Left lung (tissue), 10 donors: ENCODE data around the gene FBXO34. TPM values are rescaled to one million over a fixed set of nuclear protein-coding genes. Genes with fewer than 3 reads are reported as not detected.
A peak's percentile ranks its signal among the peaks of the same experiment; 100 is the strongest.

ENCODE experiments used
- ATAC-seq: fragments of 200-7000 bp; cut with Tn5 transposase; one replicate; pipeline ENCODE4 v1.9.1; 2020; ENCODE audit warnings: moderate library complexity
- DNase-seq, 4 donors: peaks; one replicate each; pipeline ENCODE4 v3.0.0-alpha.2; 2013 to 2020
- H3K27ac ChIP-seq, 2 donors: fragments of 200-600 bp; sonication (generic) in 1 of 2; one replicate each; pipeline versions ENCODE4 v1.5.0 to v1.8.0; 2020 to 2021
- H3K27me3 ChIP-seq, 2 donors: fragments of 200-600 bp; sonication (generic) in 1 of 2; one replicate each; pipeline versions ENCODE4 v1.5.0 to v1.8.0; 2020 to 2021
- H3K36me3 ChIP-seq, 2 donors: fragments of 200-600 bp; sonication (generic) in 1 of 2; one replicate each; pipeline versions ENCODE4 v1.5.0 to v1.8.0; 2020 to 2021
- H3K4me1 ChIP-seq, 2 donors: fragments of 200-600 bp; one replicate each; pipeline ENCODE4 v1.8.0; 2021
- H3K4me3 ChIP-seq, 2 donors: fragments of 200-600 bp; sonication (generic) in 1 of 2; one replicate each; pipeline versions ENCODE4 v1.5.0 to v1.8.0; 2020 to 2021; ENCODE audit warnings: mild to moderate bottlenecking in 1 of 2
- H3K9me3 ChIP-seq, 2 donors: fragments of 200-600 bp; sonication (generic) in 1 of 2; one replicate each; pipeline versions ENCODE4 v1.5.0 to v1.8.0; 2020 to 2021
- CTCF ChIP-seq, 2 donors: fragments of 200-600 bp; sonication (generic) in 1 of 2; IDR thresholded peaks; one replicate each; pipeline versions ENCODE4 v1.5.0 to v1.8.0; 2021; ENCODE audit warnings: antibody characterized with exemption in 2 of 2
- intact Hi-C, 2 donors: fragments of 100-400 bp; cut with DNase I; formaldehyde crosslinking; loops; one replicate each; pipeline versions ENCODE4 v1.11.2 to v1.14.2; 2022
- polyA plus RNA-seq, 6 donors: library from polyadenylated mRNA; unstranded; fragments of 120-200 nt; gene quantifications; one replicate each; pipeline ENCODE4 v1.2.1, GENCODE V29; 2013; ENCODE audit not compliant: insufficient read length in 6 of 6
- total RNA-seq, 2 donors: library from RNA; stranded (reverse); fragmentation: NEBNext Ultra II Directional; extraction: Animal tissue kit (Norgen Biotek cat#: 25700); gene quantifications; one replicate each; pipeline ENCODE4 v1.2.1, GENCODE V29; 2021
- donor health status: DM: no; HTN: yes; CAD: no.
- donor health status: DM: no; HTN: no; CAD: no.

FBXO34 gene
- total and polyA plus RNA-seq, 8 donors = 24.4 to 43.9 (median 33.5) TPM

GRCh38 chr14:55399183-55399582 lies 128.0 kb downstream of the FBXO34 start:
- DNase-seq = no peak
- Histone ChIP-seq H3K4me3 (no peak overlapping the region), H3K27ac (peak overlapping the region in 1 of 2 donors; percentile 46), H3K4me1 (peaks cover 0 to 6% of the 10 kb centered on the region in 2 donors), H3K9me3 (no peaks in the 10 kb centered on the region), H3K36me3 (peaks cover 0 to 9% of the 10 kb centered on the region in 2 donors), H3K27me3 (no peaks in the 10 kb centered on the region)
- intact Hi-C loops = no loop called here
- ATAC-seq = no peak
- TF ChIP-seq CTCF (IDR thresholded peaks at IDR 0.05) = no peak

- Histone ChIP-seq H3K9me3 (no peaks in the 10 kb centered on the region), H3K36me3 (peaks cover 0 to 5% of the 10 kb centered on the region in 2 donors), H3K4me3 (no peak overlapping the region), H3K27me3 (no peaks in the 10 kb centered on the region), H3K27ac (no peak overlapping the region), H3K4me1 (peaks cover 0 to 6% of the 10 kb centered on the region in 2 donors)
- intact Hi-C loops = no loop called here
- DNase-seq (no peak), ATAC-seq (no peak)
- TF ChIP-seq CTCF (IDR thresholded peaks at IDR 0.05) = no peak
Measured at GRCh38 chr14:55399852-55400251, 128.6 kb downstream of the FBXO34 start.

- intact Hi-C loops = no loop called here
- no peak for ATAC-seq
Measured at GRCh38 chr14:55401751-55402150, 130.5 kb downstream of the FBXO34 start.

More at GRCh38 chr14:55401751-55402150, 130.5 kb downstream of the FBXO34 start:
- Histone ChIP-seq H3K4me3 (no peak overlapping the region), H3K36me3 (no peaks in the 10 kb centered on the region), H3K27ac (no peak overlapping the region), H3K9me3 (no peaks in the 10 kb centered on the region), H3K27me3 (no peaks in the 10 kb centered on the region), H3K4me1 (peaks cover 0 to 6% of the 10 kb centered on the region in 2 donors)
- no peak for TF ChIP-seq CTCF (IDR thresholded peaks at IDR 0.05)
- no peak for DNase-seq

Other genes starting within 250 kb of the FBXO34 start
- 1 to 10 TPM; 8.6 to 9.0 TPM for gene WDHD1, start 244.3 kb upstream of the FBXO34 start, total RNA-seq
- 10 to 100 TPM; 14.8 to 22.3 (median 17.1) TPM for gene WDHD1, start 244.3 kb upstream of the FBXO34 start, polyA plus RNA-seq
- 10 to 100 TPM; 20.7 to 31.8 TPM for gene SOCS4, start 244.2 kb upstream of the FBXO34 start, total RNA-seq
- gene SOCS4, start 244.2 kb upstream of the FBXO34 start, polyA plus RNA-seq = 10 to 100 TPM; 12.7 to 15.5 (median 14.1) TPM
- gene MAPK1IP1L, start 219.8 kb upstream of the FBXO34 start, total RNA-seq = 10 to 100 TPM; 81.0 to 87.3 TPM
- 10 to 100 TPM; 81.5 to 93.6 (median 87.2) TPM for gene MAPK1IP1L, start 219.8 kb upstream of the FBXO34 start, polyA plus RNA-seq
- gene LGALS3, start 142.2 kb upstream of the FBXO34 start, total RNA-seq = 100 to 1,000 TPM; 332 to 369 TPM
- 10 to 100 TPM; 41.2 to 54.3 (median 49.3) TPM for gene LGALS3, start 142.2 kb upstream of the FBXO34 start, polyA plus RNA-seq
- 1 to 10 TPM; 1.8 to 8.3 TPM for gene DLGAP5, start 79.8 kb upstream of the FBXO34 start, total RNA-seq
- gene DLGAP5, start 79.8 kb upstream of the FBXO34 start, polyA plus RNA-seq = 10 to 100 TPM; 18.6 to 57.3 (median 27.8) TPM
- 1 to 10 TPM; 7.1 to 9.0 TPM for gene ATG14, start 140.4 kb downstream of the FBXO34 start, total RNA-seq
- gene ATG14, start 140.4 kb downstream of the FBXO34 start, polyA plus RNA-seq = 10 to 100 TPM; 21.4 to 25.6 (median 24.2) TPM
- gene TBPL2, start 169.2 kb downstream of the FBXO34 start, total RNA-seq = not detected
- under 1 TPM in 4 of 6 donors, not detected in 2; 0.07 to 0.22 (median 0.14) TPM for gene TBPL2, start 169.2 kb downstream of the FBXO34 start, polyA plus RNA-seq